Panc1 (cell line): ENCODE measurements around the gene SCRN3. TPM values are rescaled to one million over a fixed set of nuclear protein-coding genes. Genes with fewer than 3 reads are reported as not detected.

Experiments
- ATAC-seq: fragments of 200-7000 bp; cut with Tn5 transposase; 2 replicates; pipeline ENCODE4 v1.9.1; 2020; ENCODE audit warnings: mild to moderate bottlenecking, moderate library complexity
- BruUV-seq: library from RNA; stranded (reverse); fragments of 400-500 nt; replicated peaks from 2 replicates; lab custom pipeline; 2021; lab: Mats Ljungman, UMichigan
- CTCF ChIA-PET: fragments of 300-600 bp; sonication (Branson Sonifier 250); formaldehyde crosslinking; loops from one replicate; lab custom pipeline; 2022; ENCODE audit warnings: antibody characterized with exemption; lab: Charles Lee
- POLR2A ChIA-PET: fragments of 300-600 bp; sonication (Branson Sonifier 250); formaldehyde crosslinking; loops from one replicate; lab custom pipeline; 2022; ENCODE audit warnings: antibody characterized with exemption; lab: Charles Lee
- DNase-seq: peaks from one replicate; pipeline ENCODE4 v3.0.0-alpha.2; 2010; ENCODE audit warnings: low read depth, low spot score
- H3K27ac ChIP-seq: 2 replicates; pipeline ENCODE4 v1.5.1; 2011; ENCODE audit warnings: mild to moderate bottlenecking, low read length, inconsistent platforms
- H3K27me3 ChIP-seq: fragments of 200-500 bp; sonication (Bioruptor generic); 2 replicates; pipeline ENCODE4 v1.6.0; 2014; ENCODE audit warnings: low read length, inconsistent platforms; ENCODE audit not compliant: control insufficient read depth, insufficient read depth
- H3K36me3 ChIP-seq: fragments of 200-500 bp; sonication (Bioruptor generic); 2 replicates; pipeline ENCODE4 v1.5.1; 2014; ENCODE audit warnings: inconsistent platforms, mild to moderate bottlenecking, low read length, moderate library complexity; ENCODE audit not compliant: control insufficient read depth, insufficient read depth
- H3K4me1 ChIP-seq: 2 replicates; pipeline ENCODE4 v1.5.1; 2011; ENCODE audit warnings: inconsistent platforms, mild to moderate bottlenecking, low read length, moderate library complexity; ENCODE audit not compliant: control insufficient read depth, insufficient read depth
- H3K4me3 ChIP-seq, 2 experiments: 2 replicates each; pipeline ENCODE4 v1.5.1; 2011 to 2012; ENCODE audit warnings: low read depth in 2 of 2, low read length in 2 of 2, mild to moderate bottlenecking in 2 of 2, inconsistent platforms in 1 of 2, moderate library complexity in 1 of 2
- H3K9me3 ChIP-seq: fragments of 200-500 bp; sonication (Bioruptor generic); 2 replicates; pipeline ENCODE4 v1.5.1; 2014; ENCODE audit warnings: low read depth, mild to moderate bottlenecking, inconsistent platforms, low read length, moderate library complexity; ENCODE audit not compliant: control insufficient read depth, insufficient read depth
- POLR2AphosphoS5 ChIP-seq: IDR thresholded peaks from 2 replicates; pipeline ENCODE4 v1.6.1; 2012; ENCODE audit warnings: mild to moderate bottlenecking, low read depth, low read length, moderate library complexity
- SIN3A ChIP-seq: IDR thresholded peaks from 2 replicates; pipeline ENCODE4 v1.6.1; 2012; ENCODE audit warnings: low read depth, mild to moderate bottlenecking, low read length, moderate library complexity, borderline replicate concordance; ENCODE audit not compliant: insufficient read depth
- TCF7L2 ChIP-seq: IDR thresholded peaks from 2 replicates; pipeline ENCODE4 v1.6.1; 2011; ENCODE audit warnings: mild to moderate bottlenecking, low read depth, low read length, inconsistent platforms
- in situ Hi-C: cut with HindIII; loops from 2 replicates; pipeline ENCODE4 v1.10.0; 2016; ENCODE audit warnings: low sequenced_read_pairs, low pct_unique_long_range_greater_than_20kb
- intact Hi-C: fragments of 100-400 bp; cut with micrococcal nuclease; formaldehyde crosslinking; loops from one replicate; pipeline ENCODE4 v1.10.0; 2022; ENCODE audit not compliant: unreplicated experiment
- total RNA-seq: library from RNA; stranded (reverse); gene quantifications from one replicate; pipeline ENCODE4 v1.2.1, GENCODE V29; 2021; ENCODE audit not compliant: unreplicated experiment
- TF ChIP-seq, protein P1 (sequence below), 2 experiments: IDR thresholded peaks; 2 replicates each; pipeline ENCODE4 v1.6.1; 2011 to 2012; ENCODE audit warnings: low read depth in 2 of 2, control low read depth in 1 of 2, low read length in 1 of 2, mild to moderate bottlenecking in 1 of 2, moderate library complexity in 1 of 2; ENCODE audit not compliant: insufficient read depth in 1 of 2
- TF ChIP-seq, protein P2 (sequence below): fragments of 450-650 bp; IDR thresholded peaks from 2 replicates; pipeline ENCODE4 v1.5.1; 2017; ENCODE audit warnings: mild to moderate bottlenecking

SCRN3 gene
- total RNA-seq, 1 experiment from 2014 or later, result 16.2 TPM

DNA sequence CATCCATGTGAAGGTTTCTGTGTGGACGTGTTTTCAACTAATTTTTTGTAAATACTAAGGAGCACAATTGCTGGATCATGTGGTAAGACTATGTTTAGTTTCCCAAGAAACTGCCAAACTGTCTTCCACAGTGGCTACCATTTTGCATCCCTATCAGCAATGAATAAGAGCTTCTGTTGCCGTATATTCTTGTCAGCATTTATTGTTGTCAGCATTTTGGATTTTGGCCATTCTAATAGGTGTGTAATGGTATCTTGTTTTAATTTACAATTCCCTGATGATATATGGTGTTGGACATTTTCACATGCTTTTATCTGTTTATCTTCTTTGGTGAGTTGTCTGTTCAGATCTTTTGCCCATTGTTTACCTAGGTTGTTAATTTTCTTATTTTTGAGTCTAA is 34.5 kb downstream of the SCRN3 start:
- Histone ChIP-seq H3K4me1 (no peaks in the 10 kb centered on the region), H3K4me3 (no peak overlapping the region), H3K27ac (no peak overlapping the region), H3K36me3 (no peaks in the 10 kb centered on the region), H3K27me3 (no peaks in the 10 kb centered on the region), H3K9me3 (no peaks in the 10 kb centered on the region)
- CTCF ChIA-PET, result no interaction called here
- no peak for ATAC-seq
- in situ Hi-C loops (no loop called here), intact Hi-C loops (no loop called here)
- no TSS peak for BruUV-seq
- TF ChIP-seq SIN3A (no peak), POLR2AphosphoS5 (no peak), TCF7L2 (no peak)
- TF ChIP-seq, protein P1, sequence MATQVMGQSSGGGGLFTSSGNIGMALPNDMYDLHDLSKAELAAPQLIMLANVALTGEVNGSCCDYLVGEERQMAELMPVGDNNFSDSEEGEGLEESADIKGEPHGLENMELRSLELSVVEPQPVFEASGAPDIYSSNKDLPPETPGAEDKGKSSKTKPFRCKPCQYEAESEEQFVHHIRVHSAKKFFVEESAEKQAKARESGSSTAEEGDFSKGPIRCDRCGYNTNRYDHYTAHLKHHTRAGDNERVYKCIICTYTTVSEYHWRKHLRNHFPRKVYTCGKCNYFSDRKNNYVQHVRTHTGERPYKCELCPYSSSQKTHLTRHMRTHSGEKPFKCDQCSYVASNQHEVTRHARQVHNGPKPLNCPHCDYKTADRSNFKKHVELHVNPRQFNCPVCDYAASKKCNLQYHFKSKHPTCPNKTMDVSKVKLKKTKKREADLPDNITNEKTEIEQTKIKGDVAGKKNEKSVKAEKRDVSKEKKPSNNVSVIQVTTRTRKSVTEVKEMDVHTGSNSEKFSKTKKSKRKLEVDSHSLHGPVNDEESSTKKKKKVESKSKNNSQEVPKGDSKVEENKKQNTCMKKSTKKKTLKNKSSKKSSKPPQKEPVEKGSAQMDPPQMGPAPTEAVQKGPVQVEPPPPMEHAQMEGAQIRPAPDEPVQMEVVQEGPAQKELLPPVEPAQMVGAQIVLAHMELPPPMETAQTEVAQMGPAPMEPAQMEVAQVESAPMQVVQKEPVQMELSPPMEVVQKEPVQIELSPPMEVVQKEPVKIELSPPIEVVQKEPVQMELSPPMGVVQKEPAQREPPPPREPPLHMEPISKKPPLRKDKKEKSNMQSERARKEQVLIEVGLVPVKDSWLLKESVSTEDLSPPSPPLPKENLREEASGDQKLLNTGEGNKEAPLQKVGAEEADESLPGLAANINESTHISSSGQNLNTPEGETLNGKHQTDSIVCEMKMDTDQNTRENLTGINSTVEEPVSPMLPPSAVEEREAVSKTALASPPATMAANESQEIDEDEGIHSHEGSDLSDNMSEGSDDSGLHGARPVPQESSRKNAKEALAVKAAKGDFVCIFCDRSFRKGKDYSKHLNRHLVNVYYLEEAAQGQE (IDR thresholded peaks at IDR 0.05; ENCODE audit: insufficient read depth in 1 of 2, low read depth in 2 of 2, low read length in 1 of 2), result no peak
- TF ChIP-seq, protein P2, sequence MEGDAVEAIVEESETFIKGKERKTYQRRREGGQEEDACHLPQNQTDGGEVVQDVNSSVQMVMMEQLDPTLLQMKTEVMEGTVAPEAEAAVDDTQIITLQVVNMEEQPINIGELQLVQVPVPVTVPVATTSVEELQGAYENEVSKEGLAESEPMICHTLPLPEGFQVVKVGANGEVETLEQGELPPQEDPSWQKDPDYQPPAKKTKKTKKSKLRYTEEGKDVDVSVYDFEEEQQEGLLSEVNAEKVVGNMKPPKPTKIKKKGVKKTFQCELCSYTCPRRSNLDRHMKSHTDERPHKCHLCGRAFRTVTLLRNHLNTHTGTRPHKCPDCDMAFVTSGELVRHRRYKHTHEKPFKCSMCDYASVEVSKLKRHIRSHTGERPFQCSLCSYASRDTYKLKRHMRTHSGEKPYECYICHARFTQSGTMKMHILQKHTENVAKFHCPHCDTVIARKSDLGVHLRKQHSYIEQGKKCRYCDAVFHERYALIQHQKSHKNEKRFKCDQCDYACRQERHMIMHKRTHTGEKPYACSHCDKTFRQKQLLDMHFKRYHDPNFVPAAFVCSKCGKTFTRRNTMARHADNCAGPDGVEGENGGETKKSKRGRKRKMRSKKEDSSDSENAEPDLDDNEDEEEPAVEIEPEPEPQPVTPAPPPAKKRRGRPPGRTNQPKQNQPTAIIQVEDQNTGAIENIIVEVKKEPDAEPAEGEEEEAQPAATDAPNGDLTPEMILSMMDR, result no peak
- no peak for DNase-seq
- POLR2A ChIA-PET, result no interaction called here

DNA sequence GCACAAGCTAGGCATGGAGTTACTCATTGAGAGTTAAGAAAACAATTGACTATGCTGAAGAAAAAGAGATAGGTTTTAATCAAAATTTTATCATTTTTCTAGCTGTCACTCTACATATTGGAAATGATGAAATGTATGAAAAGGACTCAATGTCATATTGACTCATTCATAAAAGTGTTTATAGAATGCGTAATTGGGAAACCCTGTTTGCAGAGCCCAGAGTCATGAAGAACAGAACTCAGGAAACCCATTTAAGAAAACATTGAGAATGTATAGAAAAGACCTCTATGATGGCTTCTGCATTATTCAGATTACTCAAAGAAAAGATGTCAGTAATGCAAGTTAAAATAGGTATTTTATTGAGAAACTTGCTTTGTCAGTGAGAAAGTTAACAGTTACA is 36.4 kb downstream of the SCRN3 start:
- Histone ChIP-seq H3K36me3 (no peaks in the 10 kb centered on the region), H3K9me3 (no peaks in the 10 kb centered on the region), H3K4me3 (no peak overlapping the region), H3K27ac (no peak overlapping the region), H3K4me1 (no peaks in the 10 kb centered on the region), H3K27me3 (no peaks in the 10 kb centered on the region)
- TF ChIP-seq POLR2AphosphoS5, result no peak
- TF ChIP-seq SIN3A, result no peak
- TF ChIP-seq, protein P1 (IDR thresholded peaks at IDR 0.05; ENCODE audit: insufficient read depth in 1 of 2, low read depth in 2 of 2, low read length in 1 of 2), result no peak
- no TSS peak for BruUV-seq
- ChIA-PET CTCF (no interaction called here), POLR2A (no interaction called here)
- no peak for DNase-seq
- intact Hi-C loops (no loop called here), in situ Hi-C loops (no loop called here)
- no peak for ATAC-seq
